ENCODE measurements around the gene UQCRQ.
"Not testable (repeated sequence)": the region's sequence is repeated elsewhere in the genome, so short reads cannot be mapped to it uniquely, and the experiment has no call there.

The UQCRQ gene

GRCh38 chr5:132834057-132834456, 32.4 kb upstream of the UQCRQ start:
- DNase-seq, result no peak

- DNase-seq, result no peak
Observed at GRCh38 chr5:132836852-132837251, 29.6 kb upstream of the UQCRQ start.

GRCh38 chr5:132837868-132838267, 28.6 kb upstream of the UQCRQ start:
- no peak for DNase-seq

- no peak for DNase-seq
Observed at GRCh38 chr5:132838516-132839282, 27.7 kb upstream of the UQCRQ start.

- no peak for DNase-seq
Observed at GRCh38 chr5:132839426-132840301, 26.8 kb upstream of the UQCRQ start.

- no peak for DNase-seq
Observed at GRCh38 chr5:132840313-132840712, 26.1 kb upstream of the UQCRQ start.

- DNase-seq, result no peak
Observed at GRCh38 chr5:132840896-132841295, 25.5 kb upstream of the UQCRQ start.

GRCh38 chr5:132841305-132841704, 25.1 kb upstream of the UQCRQ start:
- no peak for DNase-seq

GRCh38 chr5:132848270-132848669, 18.2 kb upstream of the UQCRQ start:
- DNase-seq, result no peak

GRCh38 chr5:132849347-132849746, 17.1 kb upstream of the UQCRQ start:
- no peak for DNase-seq

GRCh38 chr5:132850066-132850465, 16.4 kb upstream of the UQCRQ start:
- no peak for DNase-seq

- DNase-seq, result no peak
Observed at GRCh38 chr5:132853323-132853722, 13.1 kb upstream of the UQCRQ start.

GRCh38 chr5:132853790-132854189, 12.7 kb upstream of the UQCRQ start:
- DNase-seq, result no peak

- no peak for DNase-seq
Observed at GRCh38 chr5:132854301-132854700, 12.1 kb upstream of the UQCRQ start.

- DNase-seq, result not testable (repeated sequence)
Observed at GRCh38 chr5:132854992-132855391, 11.4 kb upstream of the UQCRQ start.

GRCh38 chr5:132856011-132856410, 10.4 kb upstream of the UQCRQ start:
- no peak for DNase-seq

GRCh38 chr5:132859889-132860437, 6.5 kb upstream of the UQCRQ start:
- no peak for DNase-seq

- DNase-seq, result no peak
Observed at GRCh38 chr5:132860742-132861141, 5.7 kb upstream of the UQCRQ start.

GRCh38 chr5:132865668-132866341, 637 bp upstream of the UQCRQ start:
- DNase-seq, result no peak

- DNase-seq, result peak; percentile 38
Observed at GRCh38 chr5:132867046-132867451, 607 bp downstream of the UQCRQ start.

GRCh38 chr5:132868754-132869153, 2.3 kb downstream of the UQCRQ start:
- no peak for DNase-seq

GRCh38 chr5:132870801-132871200, 4.4 kb downstream of the UQCRQ start:
- DNase-seq, result no peak
